HepG2 (cell line): ENCODE data around the gene PCDHB1. TPM values are rescaled to one million over a fixed set of nuclear protein-coding genes. Genes with fewer than 3 reads are reported as not detected.

Source experiments
- ATAC-seq: fragments of 200-7000 bp; cut with Tn5 transposase; 3 replicates; pipeline ENCODE4 v1.9.1; 2020; ENCODE audit warnings: mild to moderate bottlenecking, moderate library complexity
- BruUV-seq: library from RNA; stranded (reverse); fragments of 400-500 nt; replicated peaks from 2 replicates; lab custom pipeline; 2021; lab: Mats Ljungman, UMichigan
- CTCF ChIA-PET: fragments of 300-600 bp; formaldehyde crosslinking; extraction: SDS; loops from one replicate; lab custom pipeline; 2021; ENCODE audit warnings: low total read pairs, inconsistent platforms, low intra/inter-chr PET ratio; lab: Yijun Ruan, JAX
- POLR2A ChIA-PET: fragments of 350-600 bp; sonication (Branson Sonifier 250); formaldehyde crosslinking; loops from one replicate; lab custom pipeline; 2020; ENCODE audit warnings: antibody characterized with exemption, inconsistent platforms; lab: Yijun Ruan, JAX
- DNase-seq: peaks from one replicate; pipeline ENCODE4 v3.0.0-alpha.2; 2015; ENCODE audit warnings: low spot score
- FAIRE-seq: peaks from 3 replicates; lab custom pipeline; 2011; peaks lifted over from hg19 to GRCh38; lab: Jason Lieb, UNC
- H2AFZ ChIP-seq: one replicate; pipeline ENCODE4 v1.6.1; 2011; ENCODE audit warnings: low read length, inconsistent platforms
- H3K27ac ChIP-seq: fragments of 300-600 bp; 3 replicates; pipeline ENCODE4 v1.8.0; 2011; ENCODE audit warnings: mixed run types, mild to moderate bottlenecking, mixed read lengths, low read length, inconsistent platforms; ENCODE audit not compliant: insufficient read depth; ENCODE audit errors: extremely low read length
- H3K27me3 ChIP-seq, 2 experiments: fragments of 200-600 bp in 1 of 2; 2 replicates in 1 of 2; 3 replicates in 1 of 2; pipeline versions ENCODE4 v1.6.0 to v1.8.0; 2011; ENCODE audit warnings: low read length in 2 of 2, mild to moderate bottlenecking in 2 of 2, moderate library complexity in 2 of 2, inconsistent platforms in 1 of 2; ENCODE audit not compliant: insufficient read depth in 2 of 2, control insufficient read depth in 1 of 2
- H3K36me3 ChIP-seq, 2 experiments: fragments of 200-600 bp in 1 of 2; replicated peaks in 1 of 2; 2 replicates in 1 of 2; 3 replicates in 1 of 2; pipeline versions ENCODE4 v1.5.1 to v1.8.0; 2011; ENCODE audit warnings: low read length in 2 of 2, inconsistent platforms in 1 of 2; ENCODE audit not compliant: insufficient read depth in 2 of 2, control insufficient read depth in 1 of 2
- H3K4me1 ChIP-seq: 2 replicates; pipeline ENCODE4 v1.5.1; 2012; ENCODE audit warnings: low read length, inconsistent platforms; ENCODE audit not compliant: insufficient read depth
- H3K4me2 ChIP-seq: 2 replicates; pipeline ENCODE4 v1.6.0; 2011; ENCODE audit warnings: low read depth, low read length, inconsistent platforms
- H3K4me3 ChIP-seq, 3 experiments: fragments of 200-600 bp in 1 of 3; sonication (generic), shearing (Covaris generic) in 1 of 3; replicated peaks in 1 of 3; 2 replicates each; pipeline ENCODE4 v1.5.1; 2011 to 2016; ENCODE audit warnings: low read length in 3 of 3, inconsistent platforms in 2 of 3, low read depth in 2 of 3, mild to moderate bottlenecking in 2 of 3, control low read depth in 1 of 3, mixed read lengths in 1 of 3; ENCODE audit not compliant: insufficient read depth in 1 of 3
- H3K79me2 ChIP-seq: one replicate; pipeline ENCODE4 v1.6.1; 2011; ENCODE audit warnings: low read length, inconsistent platforms; ENCODE audit not compliant: insufficient read depth
- H3K9ac ChIP-seq: 2 replicates; pipeline ENCODE4 v1.6.0; 2011; ENCODE audit warnings: mild to moderate bottlenecking, low read depth, low read length, inconsistent platforms; ENCODE audit not compliant: insufficient read depth
- H3K9me3 ChIP-seq: 2 replicates; pipeline ENCODE4 v1.5.1; 2012; ENCODE audit warnings: mild to moderate bottlenecking, low read length
- H4K20me1 ChIP-seq: 2 replicates; pipeline ENCODE4 v1.6.0; 2011; ENCODE audit warnings: inconsistent platforms, mild to moderate bottlenecking, low read length, moderate library complexity; ENCODE audit not compliant: insufficient read depth
- CEBPG ChIP-seq: IDR thresholded peaks from 2 replicates; pipeline ENCODE4 v1.6.1; 2016
- MXD3 ChIP-seq: IDR thresholded peaks from 2 replicates; pipeline ENCODE4 v1.6.1; 2016; ENCODE audit warnings: mild to moderate bottlenecking, missing biosample characterization, missing genetic modification reagents
- SYNCRIP ChIP-seq: fragments of 200-400 bp; formaldehyde crosslinking; IDR thresholded peaks from 2 replicates; pipeline ENCODE4 v1.6.1; 2018; ENCODE audit warnings: mild to moderate bottlenecking, low read depth, low read length; ENCODE audit not compliant: insufficient read depth
- ZBTB49 ChIP-seq: sonication (generic); formaldehyde crosslinking; IDR thresholded peaks from 2 replicates; pipeline ENCODE4 v1.4.0; 2020; ENCODE audit warnings: missing genetic modification reagents, borderline replicate concordance
- WGBS: methylation state at CpG from one replicate; pipeline ENCODE4 v1.1.6; 2017; ENCODE audit warnings: low lambda C conversion rate; 5-methylcytosine and 5-hydroxymethylcytosine counted together
- in situ Hi-C: cut with HindIII; loops from 2 replicates; pipeline ENCODE4 v1.10.0; 2017; ENCODE audit warnings: low pct_unique_long_range_greater_than_20kb; ENCODE audit not compliant: extremely low pct_ligation_motif_present
- intact Hi-C: fragments of 100-400 bp; cut with micrococcal nuclease; formaldehyde crosslinking; loops from one replicate; pipeline ENCODE4 v1.10.0; 2022; ENCODE audit not compliant: unreplicated experiment
- polyA plus RNA-seq, 8 experiments: library from polyadenylated mRNA; depleted of rRNA in 3 of 8; stranded (reverse) in 7 of 8; unstranded in 1 of 8; fragments of >200 nt; fragmentation: Illumina TruSeq in 4 of 8; extraction: Trizol in 4 of 8; gene quantifications; 2 replicates each; pipeline versions ENCODE4 v1.2.1 to v1.2.3, GENCODE V29; 2011 to 2016; ENCODE audit warnings: low read depth in 4 of 8, missing spikeins in 1 of 8, mixed read lengths in 1 of 8; ENCODE audit not compliant: insufficient read depth in 1 of 8
- total RNA-seq, 5 experiments: library from RNA; depleted of rRNA; stranded (reverse); fragments of >200 nt; fragmentation: Illumina TruSeq; extraction: Trizol; gene quantifications; 2 replicates each; pipeline ENCODE4 v1.2.3, GENCODE V29; 2016; ENCODE audit warnings: low read depth in 1 of 5
- TF ChIP-seq, protein P1 (sequence below): sonication (generic); formaldehyde crosslinking; IDR thresholded peaks from 2 replicates; pipeline ENCODE4 v1.8.1; 2023; ENCODE audit warnings: mild to moderate bottlenecking, moderate library complexity, missing genetic modification reagents

The PCDHB1 gene
- total and polyA plus RNA-seq, 2 of the 13 experiments (the other 11 are each of a cell fraction or from before 2014, with no cell fraction given), result not detected

DNA sequence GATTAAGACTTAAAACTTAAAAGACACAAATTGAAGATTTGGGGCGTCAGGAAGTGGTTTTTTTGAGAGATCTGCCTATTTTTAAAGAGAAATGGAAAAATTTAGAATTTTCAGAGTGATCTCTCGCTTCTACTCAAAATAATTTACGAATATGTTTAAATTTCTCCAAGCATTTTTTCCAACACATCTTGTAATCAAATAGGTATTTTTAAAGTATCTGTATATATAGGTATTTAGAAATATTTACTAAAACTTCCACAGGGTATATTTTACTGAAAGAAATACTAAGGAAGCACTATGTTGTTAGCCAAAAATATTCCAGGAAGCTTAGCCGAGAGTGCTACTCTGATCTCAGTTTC lies 9.8 kb upstream of the PCDHB1 start:
- in situ Hi-C loops (loop anchor here (5.0 kb wide), 1 partner anchor 174 kb away; the partner anchor contains the start of gene PCDHA11), intact Hi-C loops (loop anchor here (1.0 kb wide), 3 partner anchors 159 to 200 kb away; partner anchors contain the start of genes PCDHA11, PCDHA13 and PCDHA8)
- 1% methylated on average over 4 of the region's 4 CpGs for WGBS
- no peak for TF ChIP-seq MXD3 (CRISPR knock-in tag)
- TF ChIP-seq ZBTB49 (CRISPR knock-in tag), result no peak
- no peak for TF ChIP-seq SYNCRIP
- TF ChIP-seq, protein P1, sequence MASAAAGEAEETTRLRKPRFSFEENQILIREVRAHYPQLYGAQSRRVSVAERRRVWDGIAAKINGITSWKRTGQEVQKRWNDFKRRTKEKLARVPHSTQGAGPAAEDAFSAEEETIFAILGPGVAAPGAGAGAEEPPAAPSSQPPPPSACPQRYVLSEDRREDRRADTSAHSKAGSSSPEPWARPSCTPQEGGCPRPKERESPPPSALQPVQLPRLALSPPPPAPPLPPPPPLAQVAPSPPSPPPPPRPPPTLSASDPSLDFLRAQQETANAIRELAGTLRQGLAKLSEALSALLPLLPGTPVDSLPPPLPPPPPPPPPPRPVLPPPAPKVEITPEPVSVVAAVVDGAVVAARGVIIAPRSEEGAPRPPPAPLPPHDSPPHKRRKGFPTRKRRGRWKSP (CRISPR knock-in tag), result no peak
- TF ChIP-seq CEBPG (CRISPR knock-in tag), result no peak
- H3K9me3 ChIP-seq, result 0 out of 2 replicates have a peak, but pooled peaks cover 7% of the 10 kb centered on the region
- no peak for FAIRE-seq
- no TSS peak for BruUV-seq
- H3K4me3 ChIP-seq, result no peak overlapping the region
- no peak overlapping the region for H2AFZ ChIP-seq
- no peak for DNase-seq
- no peaks in the 10 kb centered on the region for H3K4me1 ChIP-seq
- no peak for ATAC-seq
- H3K27ac ChIP-seq, result no peak overlapping the region
- H3K36me3 ChIP-seq, result no peaks in the 10 kb centered on the region
- H3K27me3 ChIP-seq, result no peaks in the 10 kb centered on the region
- no peak overlapping the region for H3K4me2 ChIP-seq
- H4K20me1 ChIP-seq, result no peaks in the 10 kb centered on the region
- ChIA-PET CTCF (interaction anchor here (0.7 to 4.3 kb wide), 5 partner anchors 159 to 200 kb away, joined by 3 to 37 read pairs (median 6); partner anchors contain the start of genes PCDHA10, PCDHA11, PCDHA13 and PCDHA8), POLR2A (no interaction called here)
- H3K79me2 ChIP-seq, result no peaks in the 10 kb centered on the region
- H3K9ac ChIP-seq, result no peak overlapping the region
